ENCODE measurements around the gene WWC1.

Gene WWC1

GRCh38 chr5:168291342-168291963 is at the start of gene WWC1:
WWC1 (plus strand) TSS chr5:168291645; CDS start chr5:168292153, 508 bp downstream.
- peak; percentile 24 to 66 for DNase-seq

DNA sequence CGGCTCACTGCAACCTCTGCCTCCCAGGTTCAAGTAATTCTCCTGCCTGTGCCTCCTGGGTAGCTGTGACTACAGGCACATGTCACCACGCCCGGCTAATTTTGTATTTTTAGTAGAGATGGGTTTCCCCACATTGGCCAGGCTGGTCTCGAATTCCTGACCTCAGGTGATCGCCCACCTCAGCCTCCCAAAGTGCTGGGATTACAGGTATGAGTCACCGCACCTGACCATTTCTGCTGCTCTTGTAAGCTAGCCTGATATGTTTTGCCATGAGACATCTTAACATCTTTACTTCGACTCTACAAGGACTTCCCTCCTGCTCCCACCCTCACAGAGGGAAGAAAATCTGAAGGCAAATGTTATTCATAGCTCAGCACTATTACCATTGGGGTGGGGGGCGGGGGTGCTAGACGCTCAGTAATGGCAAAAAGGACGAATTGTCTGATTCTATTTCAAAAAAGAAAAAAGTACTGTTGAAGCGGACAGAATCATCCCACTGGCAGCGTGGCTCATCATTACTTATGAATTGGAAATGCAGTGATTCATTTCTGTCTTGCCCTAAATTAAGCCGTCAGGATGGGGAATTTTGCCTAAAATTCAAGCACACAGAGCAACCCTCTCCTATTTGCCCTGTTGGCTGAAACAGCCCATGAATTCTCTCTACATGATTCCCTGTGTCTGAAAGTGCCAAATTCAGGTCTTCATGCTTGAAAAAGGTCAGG is 46.4 kb upstream of the WWC1 start:
- DNase-seq, result no peak

- DNase-seq, result no peak
These were observed 41.5 kb upstream of the WWC1 start for GRCh38 chr5:168249923-168250322.

DNA sequence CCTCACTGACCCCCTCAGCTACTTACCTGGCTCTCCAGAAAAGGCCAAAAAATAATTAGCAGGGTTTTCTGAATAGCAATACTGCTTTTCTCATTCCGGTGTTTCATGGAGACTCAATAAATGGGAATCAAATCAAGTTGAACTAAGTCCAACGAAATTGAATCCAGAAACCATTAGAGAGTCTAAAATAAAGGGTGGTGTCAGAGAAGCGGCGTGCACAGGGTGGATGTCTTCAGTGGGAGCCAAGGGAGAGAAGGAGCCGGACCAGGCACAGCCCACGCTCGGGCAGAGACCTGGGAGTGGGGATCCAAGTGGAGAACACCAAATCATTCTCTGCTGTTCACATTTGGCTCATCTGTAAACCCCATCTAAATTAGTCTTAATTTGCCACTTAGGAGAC is 40.2 kb upstream of the WWC1 start:
- DNase-seq, result no peak

DNA sequence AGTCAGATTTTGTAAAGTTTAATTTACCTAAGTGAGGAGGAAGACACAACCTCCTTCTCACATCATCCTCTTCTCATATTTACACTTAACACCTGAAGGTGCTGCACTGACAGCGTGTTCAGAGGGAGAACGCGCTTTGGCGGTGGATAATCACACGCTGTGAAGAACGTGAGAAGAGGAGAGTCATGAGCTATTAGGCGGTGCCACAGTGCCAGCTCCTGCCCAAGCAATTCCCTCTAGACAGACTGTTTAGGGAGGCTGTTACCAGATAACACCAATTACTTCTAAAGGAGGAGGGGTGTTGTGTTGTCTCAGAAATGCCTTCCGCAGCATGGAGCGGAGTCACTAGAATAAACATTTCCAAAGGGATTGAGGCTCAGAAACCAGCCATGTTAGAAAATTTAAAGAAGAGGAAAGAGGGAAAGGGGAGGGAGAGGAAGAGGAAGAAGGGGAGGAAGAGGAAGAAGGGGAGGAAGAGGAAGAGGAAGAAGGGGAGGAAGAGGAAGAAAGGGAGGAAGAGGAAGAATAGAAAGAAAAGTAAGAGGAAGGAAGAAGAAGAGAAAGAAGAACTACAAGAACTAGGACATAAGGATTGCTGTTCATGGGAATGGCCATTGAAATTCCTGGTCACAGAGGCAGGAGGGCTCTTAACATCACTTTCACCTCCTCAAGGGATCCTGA is 37.3 kb upstream of the WWC1 start:
- no peak for DNase-seq

DNA sequence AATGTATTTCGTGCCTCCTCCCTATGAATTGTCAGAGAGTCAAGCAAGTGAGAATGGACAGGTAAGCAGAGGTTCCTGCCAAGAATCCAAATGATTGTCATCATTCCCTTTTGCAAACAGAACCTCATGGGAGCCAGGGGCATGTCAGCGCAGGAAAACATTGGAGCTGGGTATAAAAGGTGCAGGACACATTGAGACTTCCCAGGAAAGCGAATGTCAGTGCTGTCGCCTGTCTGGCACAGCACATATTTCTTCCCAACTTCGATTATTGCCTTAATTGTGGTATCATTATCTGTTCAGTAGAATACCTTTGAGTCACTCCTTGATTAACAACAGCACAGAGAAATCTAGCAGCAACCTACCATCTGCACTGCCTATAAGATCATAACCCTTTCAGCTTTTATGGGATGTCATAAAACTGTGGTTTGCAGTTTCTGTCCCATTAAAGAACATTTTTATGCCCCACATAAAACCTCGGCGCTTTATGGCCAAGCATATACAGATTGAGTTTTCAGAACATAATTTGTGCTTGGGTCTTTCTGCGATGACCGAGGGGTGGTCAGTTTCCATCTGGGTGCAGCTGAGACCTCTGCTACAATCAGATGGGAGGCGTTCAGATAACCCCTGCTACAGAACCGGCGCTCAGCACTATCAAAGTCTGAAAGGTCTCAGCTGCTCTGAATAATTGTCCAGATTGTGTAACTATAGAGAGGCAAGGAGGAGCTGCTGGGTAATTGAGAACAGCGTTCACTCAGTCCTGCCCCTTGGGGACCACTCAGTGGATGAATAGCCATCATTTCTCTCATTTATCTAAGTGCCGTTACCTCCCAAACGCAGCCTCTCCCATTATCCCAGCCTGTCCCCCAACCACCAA is 30.9 kb upstream of the WWC1 start:
- DNase-seq, result peak; percentile 21 to 69

- DNase-seq, result no peak
These were observed 30.2 kb upstream of the WWC1 start for GRCh38 chr5:168261227-168261571.

DNA sequence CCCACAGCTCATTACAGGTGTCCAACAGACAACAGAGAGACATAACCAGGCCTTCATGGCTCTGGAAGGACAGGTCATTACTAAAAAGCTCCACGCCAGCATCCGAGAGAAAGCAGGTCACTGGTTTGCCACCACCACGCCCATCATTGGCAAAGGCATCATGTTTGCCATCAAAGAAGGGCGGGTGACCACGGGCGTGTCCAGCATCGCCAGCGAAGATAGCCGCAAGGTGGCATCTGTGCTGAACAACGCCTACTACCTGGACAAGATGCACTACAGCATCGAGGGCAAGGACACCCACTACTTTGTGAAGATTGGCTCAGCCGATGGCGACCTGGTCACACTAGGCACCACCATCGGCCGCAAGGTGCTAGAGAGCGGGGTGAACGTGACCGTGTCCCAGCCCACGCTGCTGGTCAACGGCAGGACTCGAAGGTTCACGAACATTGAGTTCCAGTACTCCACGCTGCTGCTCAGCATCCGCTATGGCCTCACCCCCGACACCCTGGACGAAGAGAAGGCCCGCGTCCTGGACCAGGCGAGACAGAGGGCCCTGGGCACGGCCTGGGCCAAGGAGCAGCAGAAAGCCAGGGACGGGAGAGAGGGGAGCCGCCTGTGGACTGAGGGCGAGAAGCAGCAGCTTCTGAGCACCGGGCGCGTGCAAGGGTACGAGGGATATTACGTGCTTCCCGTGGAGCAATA is 29.3 kb upstream of the WWC1 start:
- no peak for DNase-seq

- DNase-seq, result no peak
These were observed 28.3 kb upstream of the WWC1 start for GRCh38 chr5:168263121-168263520.

DNA sequence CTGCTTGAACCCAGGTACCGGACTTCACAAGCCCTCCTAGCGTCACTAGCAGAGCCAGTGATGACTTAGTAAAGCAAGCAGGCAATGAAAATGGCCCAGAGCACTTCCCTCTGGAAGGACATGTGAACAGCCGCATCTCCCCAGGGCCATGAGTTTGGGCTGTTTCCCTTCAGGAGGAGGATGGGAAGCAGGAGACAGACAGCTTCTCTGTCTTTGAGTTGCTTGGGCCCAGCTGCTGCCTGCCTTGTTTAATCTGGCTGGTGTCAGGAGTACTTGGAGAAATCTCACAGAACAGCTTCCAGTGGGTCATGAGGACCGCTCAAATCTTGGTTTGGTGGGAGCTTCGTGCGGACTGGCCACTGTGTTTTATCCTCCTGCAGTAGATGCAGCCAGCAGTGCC is 25.4 kb upstream of the WWC1 start:
- DNase-seq, result no peak

DNA sequence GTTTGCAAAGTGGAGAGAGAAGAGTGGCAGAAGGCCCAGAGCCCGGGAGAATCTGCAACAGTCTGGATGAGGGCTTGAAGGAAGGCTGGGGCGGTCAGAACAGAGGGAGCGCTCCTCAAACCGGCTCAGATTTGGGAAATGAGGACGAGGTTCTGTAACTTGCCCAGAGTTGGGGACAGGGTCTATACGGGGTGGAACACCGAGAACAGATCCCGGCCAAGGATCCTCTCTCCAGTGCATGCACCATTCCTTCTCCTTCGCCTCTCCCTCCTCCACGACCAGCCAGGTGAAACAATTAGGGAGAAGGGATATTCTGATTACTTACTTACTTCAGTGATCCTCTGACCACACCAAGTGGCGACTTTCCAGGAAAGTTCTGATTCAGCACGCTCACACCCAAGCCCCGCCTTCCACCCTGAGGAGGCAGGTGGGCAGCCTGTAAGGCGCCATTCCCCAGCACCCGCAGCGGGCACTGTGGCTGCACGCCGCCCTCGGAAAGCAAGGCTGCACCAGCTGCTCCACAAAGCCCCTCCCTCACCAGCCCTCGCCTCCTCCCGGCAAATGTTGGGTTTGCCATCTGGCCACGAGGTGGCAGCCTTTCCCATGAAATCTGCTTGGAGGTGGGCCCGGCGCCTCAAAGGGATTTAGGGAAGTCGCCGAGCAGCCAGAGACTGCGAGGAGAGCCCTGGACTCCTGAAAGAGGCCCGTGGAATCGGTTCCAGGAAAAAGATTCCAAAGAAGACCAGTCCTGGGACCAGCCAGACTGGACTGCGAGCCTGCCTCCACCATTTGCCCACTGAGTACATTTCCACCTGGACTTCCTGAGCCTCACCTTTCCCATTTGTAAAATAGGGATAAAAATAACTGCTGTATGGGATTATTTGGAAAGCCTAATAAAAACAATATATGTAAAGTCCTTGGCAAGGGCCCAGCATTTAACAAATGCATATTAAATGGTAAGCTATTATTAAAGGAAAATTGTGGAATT is 22.2 kb upstream of the WWC1 start:
- DNase-seq, result peak; percentile 87 to 91

DNA sequence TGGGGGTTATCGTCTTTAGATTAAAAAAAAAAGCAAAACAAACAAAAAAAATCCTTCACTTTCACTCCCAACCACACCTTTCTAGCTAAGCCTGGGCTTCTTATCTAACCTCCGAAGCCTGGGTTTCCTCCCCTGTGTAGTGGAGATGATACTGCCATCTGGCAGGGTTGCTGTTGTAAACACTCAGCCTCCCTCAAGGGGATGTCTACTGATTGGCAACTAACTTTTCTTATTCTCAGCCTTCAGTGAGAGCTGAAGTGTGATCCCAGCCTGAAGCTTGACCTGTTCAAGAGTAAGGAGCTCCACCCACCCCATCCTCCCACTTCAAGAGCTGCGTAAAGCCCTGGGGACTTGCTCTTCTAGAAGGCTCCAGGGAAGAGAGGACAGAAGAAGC is 21.5 kb upstream of the WWC1 start:
- DNase-seq, result peak in 1 of 2 experiments; percentile 51

DNA sequence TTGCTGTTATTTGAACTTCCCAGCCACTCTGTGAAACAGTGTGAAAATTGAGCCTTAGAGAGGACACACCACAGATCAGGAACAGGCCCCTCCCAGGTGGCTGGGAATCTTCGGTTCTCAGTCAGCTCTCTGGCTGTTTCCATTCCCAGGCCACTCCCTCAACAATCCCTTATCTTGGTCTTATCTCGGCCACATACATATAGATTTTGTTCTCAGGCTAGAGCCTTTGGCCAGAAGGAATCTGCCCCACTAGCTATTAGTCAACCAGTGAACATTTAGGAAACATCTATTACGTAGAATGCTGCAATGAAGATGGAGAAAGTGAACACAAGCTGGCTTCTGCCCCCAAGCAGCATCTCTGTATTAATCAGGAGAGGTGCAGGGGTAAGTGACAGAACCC is 21.0 kb upstream of the WWC1 start:
- DNase-seq, result no peak

GRCh38 chr5:168273056-168273980 is 18.1 kb upstream of the WWC1 start:
- DNase-seq, result no peak

- no peak for DNase-seq
These were observed 17.0 kb upstream of the WWC1 start for GRCh38 chr5:168274406-168274805.

DNA sequence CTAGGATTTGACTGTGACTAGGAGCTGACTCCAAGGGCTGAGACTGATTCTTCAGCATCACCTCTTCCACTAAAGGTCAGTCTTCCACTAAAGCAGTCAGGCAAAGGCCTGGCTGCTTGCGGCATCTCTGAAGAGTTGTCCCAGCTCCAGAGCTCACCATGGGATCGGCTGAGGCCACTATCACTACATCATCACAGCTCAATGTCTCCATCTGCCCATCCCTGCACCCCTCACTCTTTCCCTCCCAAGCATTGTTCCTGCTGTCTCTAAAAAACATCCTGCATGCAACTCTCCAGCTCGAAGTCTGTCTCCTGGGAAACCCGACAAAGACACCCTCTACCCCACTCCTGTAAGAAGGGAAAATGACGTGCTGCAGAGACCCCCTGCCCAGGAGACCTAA is 15.5 kb upstream of the WWC1 start:
- DNase-seq, result no peak

DNA sequence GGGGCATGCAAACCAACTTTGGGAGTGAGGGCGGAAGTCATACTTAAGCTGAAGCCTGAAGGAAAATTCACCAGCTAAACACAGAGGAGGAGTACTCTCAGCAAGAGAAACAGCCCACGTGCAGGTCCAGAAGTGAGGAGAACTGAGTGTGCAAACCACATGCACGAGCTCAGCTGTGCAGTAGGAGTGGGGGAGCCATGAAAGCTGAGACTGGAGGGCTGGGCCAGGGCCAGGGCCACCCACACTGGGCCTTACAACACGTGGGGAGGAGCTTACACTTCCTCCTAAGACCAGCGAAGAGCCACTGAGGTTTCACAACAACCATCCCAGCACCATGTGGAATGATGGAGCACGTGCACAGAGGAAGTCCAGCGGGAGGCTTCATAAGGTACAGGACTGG is 9.3 kb upstream of the WWC1 start:
- DNase-seq, result no peak

DNA sequence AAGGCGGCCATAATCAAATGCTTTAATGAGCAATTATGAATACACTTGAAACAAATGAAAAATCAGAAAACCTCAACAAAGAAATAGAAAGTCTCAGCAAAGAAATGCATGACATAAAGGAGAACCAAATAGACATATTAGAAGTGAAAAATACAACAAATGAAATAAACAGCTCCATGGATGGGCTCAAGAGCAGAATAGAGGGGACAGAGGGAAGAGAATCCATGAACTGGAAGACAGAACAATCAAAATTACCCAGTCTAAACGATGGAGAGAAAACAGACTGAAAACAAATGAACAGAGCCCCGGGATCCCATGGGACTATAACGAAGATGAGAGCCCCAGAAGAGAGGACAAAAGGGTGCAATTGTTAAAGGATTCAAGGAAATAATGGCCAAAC is 6.6 kb upstream of the WWC1 start:
- no peak for DNase-seq

GRCh38 chr5:168285696-168286095 is 5.7 kb upstream of the WWC1 start:
- DNase-seq, result no peak

GRCh38 chr5:168286386-168286785 is 5.1 kb upstream of the WWC1 start:
- DNase-seq, result peak; percentile 28 to 82
